Stimulated activated CD8-positive, alpha-beta memory T cell treated with anti-CD3 and anti-CD28 coated beads, Interleukin-12 subunit alpha, Interleukin-12 subunit beta, amount 100 ng/mL, for 4 hours (primary cell): ENCODE data around the gene BORA.
A peak's percentile ranks its signal among the peaks of the same experiment; 100 is the strongest.
"Not testable (repeated sequence)": the region's sequence is repeated elsewhere in the genome, so short reads cannot be mapped to it uniquely, and the experiment has no call there.

Experiments
- DNase-seq: peaks from one replicate; pipeline ENCODE4 v3.0.0-alpha.2; 2020; ENCODE audit warnings: low read depth

The BORA gene

DNA sequence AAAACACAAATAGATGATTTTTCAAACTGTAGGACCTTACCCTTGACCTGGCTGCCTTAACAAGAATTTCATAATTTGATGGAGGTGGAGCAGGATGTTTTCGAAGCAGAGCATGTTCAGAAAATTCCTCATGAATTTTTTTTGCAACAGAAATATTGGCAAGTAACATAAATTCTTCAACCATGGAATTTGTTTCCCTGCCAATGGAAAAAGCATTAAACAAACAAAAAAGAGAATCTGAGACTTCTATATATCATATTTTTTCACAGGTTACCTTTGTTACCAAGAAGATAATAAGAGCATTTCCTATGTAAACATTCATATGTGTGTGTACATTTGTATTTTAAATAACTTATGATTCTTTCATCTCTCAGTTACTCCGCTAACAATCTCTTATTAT, 35.7 kb downstream of the BORA start:
- DNase-seq = no peak

DNA sequence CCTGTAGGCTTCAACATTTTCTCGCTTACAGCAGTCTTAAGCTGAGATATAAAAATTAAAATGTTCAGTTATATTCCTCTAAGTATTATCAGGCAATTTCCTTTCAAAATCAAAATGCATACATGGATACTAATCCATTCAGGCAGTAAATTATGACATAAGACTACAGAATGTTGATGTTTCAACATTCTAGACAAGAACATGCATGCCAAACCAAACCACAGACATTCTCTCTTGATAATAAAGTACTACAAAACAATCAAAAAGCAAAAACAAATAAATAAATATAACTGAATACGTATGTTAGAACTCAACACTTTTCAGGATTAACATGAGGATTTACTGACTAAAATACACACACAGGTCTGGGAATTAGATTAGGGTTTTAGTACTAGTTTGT, 46.3 kb downstream of the BORA start:
- no peak for DNase-seq

DNA sequence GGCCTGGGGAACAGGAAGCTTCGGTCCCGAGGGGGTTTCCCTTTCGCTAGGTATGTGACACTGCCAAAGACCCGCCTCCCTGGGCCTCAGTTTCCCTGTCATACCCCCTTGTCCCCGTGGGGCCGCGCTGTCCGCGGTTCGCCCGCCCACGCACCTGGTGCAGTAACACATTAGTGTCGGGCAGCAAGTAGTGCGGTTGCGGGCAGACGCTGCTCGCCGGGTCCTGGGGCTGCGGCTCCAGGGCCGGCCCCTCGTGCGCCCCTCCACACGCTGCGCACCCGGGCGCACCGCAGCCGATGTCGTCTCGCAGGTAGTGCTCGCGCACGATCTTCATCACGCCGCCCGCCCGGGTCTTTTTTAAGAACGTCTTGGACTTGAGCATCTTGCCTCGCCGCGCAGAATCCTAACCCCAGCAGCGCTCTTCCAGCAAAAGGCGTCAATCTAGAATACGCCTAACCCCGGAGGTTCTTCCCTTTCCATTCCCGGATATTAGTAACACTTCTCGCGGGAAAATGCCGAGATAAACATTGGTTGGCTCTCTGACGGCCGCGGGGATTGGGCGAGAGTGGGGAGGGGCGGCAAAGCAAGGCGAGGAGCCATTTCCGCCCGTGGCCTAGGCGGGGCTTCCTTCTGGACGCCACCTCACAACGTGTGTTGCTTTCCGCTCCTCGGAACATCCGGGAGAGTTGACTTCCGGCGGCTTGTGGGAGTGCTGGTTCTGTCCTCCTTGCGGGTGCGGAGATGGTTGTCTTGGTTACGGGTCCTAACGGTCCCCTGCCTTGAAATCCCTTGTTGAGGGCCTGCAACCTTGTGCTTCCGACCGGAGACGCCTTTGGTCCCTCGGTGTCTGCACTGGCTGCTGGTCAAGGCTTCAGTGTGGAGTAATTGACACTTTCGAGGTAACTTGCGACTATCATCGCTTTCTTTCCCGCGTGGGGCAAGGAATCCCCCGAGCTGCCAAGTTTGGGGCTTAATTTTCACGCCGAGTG, 54.0 kb downstream of the BORA start, which contains the start of the genes DIS3 and PIBF1:
DIS3 (minus strand) TSS at position 450 of the 989 bp plus-strand sequence; CDS start at position 382, 68 bp downstream.
PIBF1 (plus strand) TSS at position 683 of the 989 bp plus-strand sequence. CDS start 1,337 bp downstream, outside the sequence.
- peak; percentile 94 for DNase-seq

DNA sequence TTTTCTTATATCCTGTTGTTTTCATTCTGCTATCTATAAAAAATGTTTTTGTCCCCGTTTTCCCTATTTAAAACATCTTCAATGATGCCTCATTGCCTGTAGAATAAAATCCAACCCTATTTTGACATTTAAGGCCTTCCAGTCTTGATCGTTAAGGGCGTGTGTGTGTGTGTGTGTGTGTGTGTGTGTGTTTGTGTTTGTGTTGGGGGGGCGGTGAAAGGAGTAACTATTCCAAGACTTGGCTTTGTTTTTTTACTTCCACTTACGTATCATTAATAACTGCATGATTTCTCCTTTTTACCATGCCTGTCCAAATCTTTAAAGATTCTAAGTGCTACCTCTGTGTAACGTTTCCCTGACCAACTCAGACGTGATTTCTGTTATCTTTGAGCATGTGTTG, 55.0 kb downstream of the BORA start:
- no peak for DNase-seq

DNA sequence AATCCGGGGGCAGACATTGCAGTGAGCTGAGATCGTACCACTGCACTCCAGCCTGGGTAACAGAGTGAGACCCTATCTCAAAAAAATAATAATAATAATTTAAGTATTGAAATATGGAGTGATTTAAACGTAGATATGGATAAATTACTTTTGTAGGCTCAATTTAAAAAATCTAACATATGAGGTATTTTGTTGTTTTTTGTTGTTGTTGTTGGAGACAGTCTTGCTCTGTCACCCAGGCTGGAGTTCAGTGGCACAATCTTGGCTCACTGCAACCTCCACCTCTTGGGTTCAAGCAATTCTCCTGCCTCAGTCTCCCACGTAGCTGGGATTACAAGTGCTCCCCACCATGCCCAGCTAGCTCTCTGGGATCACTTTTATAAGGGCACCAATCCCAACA, 57.0 kb downstream of the BORA start:
- DNase-seq = not testable (repeated sequence)

DNA sequence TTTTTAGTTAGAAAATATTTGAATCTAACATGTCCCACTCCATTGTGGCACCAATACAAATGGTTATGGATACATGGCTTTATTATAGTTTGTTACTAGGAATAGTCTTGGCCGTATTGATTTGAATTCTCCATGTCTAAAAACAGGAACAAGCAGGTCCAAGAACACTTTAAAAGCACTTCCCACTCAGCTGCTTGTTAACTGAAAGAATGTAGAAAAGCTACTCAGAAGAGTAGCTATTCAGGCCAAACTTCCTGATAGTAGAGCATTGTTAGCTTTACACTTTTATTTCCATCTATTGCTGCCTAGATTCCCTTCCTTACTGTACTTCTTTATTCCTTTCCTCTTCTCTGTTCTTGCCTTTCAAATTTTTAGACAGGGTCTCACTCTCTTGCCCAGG, 61.1 kb downstream of the BORA start:
- no peak for DNase-seq

DNA sequence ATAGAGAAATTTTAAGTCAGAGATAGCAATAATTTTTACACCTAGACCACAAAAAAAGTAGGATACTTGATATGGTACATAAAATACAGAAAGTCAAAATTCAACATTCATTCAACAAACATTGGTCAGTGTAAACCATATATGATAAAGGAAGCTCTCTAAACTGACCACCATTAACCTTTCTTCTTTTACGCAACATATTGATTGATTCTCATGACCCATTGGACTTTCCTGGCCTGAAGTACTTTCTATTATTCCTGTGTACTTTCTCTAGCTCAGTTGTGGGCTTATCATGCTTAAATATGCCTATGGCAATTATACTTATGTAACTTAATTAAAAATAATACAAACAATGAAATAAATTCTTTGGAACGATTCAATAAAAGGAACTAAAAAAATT, 64.9 kb downstream of the BORA start:
- no peak for DNase-seq

DNA sequence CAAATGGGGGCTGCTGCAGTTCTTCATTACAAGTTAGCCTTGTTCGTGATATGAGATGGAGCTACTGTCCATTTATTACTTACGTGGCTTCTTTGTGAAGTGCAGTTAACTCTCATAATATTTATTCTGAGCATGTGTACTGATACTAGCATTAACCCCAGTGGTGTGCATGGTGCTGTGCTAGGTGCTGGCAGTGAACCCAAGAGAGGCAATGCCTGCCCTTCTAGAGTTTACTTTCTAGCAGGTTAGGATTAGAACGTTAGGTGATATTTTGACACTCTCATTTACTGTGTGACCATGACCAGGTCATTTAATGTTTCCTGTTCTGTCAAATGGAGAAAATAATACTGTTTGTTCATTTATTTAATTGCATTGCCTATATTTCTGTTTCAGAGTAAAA, 71.1 kb downstream of the BORA start:
- no peak for DNase-seq

DNA sequence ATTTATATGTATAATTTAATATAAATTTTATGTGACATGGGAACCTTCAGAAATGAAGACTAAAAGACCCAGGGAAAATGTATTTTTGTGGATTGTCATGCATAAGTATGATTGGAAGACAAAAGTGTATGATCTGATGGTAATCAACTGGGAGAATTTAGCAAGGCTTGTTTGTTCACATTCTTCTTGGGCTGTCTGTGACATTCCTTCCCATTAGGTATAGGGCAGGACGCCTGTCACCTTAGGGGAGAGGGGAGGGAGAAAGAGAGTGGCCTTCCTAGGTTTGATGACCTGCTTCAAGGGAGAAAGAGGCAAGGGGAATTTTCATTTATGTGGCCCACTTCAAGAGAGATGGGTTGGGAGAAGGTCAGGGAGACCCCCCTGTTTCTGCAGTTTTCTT, 76.6 kb downstream of the BORA start:
- no peak for DNase-seq
